Measurements from ENCODE around the gene TCF21.

DNA sequence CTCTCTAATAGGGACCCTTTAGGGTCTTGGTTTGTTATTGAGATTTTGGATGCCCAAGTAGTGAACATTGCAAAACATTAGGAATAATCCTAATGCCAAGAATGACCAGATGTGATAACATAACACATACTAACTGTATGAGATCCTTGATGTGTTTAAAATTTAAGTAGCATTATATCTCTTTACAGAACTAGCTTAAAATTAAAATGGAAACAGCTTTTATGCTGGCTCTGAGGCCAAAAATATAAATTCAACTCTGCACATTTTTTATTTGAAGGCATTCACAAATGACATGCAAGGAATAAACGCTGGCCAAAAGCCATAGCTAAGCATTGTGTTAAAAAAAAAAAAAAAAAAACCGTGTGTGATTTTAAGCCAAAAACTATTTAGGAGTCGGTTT is 47.7 kb upstream of the TCF21 start:
- TF ChIP-seq, protein P1, sequence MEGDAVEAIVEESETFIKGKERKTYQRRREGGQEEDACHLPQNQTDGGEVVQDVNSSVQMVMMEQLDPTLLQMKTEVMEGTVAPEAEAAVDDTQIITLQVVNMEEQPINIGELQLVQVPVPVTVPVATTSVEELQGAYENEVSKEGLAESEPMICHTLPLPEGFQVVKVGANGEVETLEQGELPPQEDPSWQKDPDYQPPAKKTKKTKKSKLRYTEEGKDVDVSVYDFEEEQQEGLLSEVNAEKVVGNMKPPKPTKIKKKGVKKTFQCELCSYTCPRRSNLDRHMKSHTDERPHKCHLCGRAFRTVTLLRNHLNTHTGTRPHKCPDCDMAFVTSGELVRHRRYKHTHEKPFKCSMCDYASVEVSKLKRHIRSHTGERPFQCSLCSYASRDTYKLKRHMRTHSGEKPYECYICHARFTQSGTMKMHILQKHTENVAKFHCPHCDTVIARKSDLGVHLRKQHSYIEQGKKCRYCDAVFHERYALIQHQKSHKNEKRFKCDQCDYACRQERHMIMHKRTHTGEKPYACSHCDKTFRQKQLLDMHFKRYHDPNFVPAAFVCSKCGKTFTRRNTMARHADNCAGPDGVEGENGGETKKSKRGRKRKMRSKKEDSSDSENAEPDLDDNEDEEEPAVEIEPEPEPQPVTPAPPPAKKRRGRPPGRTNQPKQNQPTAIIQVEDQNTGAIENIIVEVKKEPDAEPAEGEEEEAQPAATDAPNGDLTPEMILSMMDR (IDR thresholded peaks at IDR 0.05): no peak
- TF ChIP-seq POLR2A (IDR thresholded peaks at IDR 0.05): no peak

All from adrenal gland (tissue), 5 donors.